HPDE6-E6E7 (cell line): ENCODE data around the gene NRXN3.
"Not testable (repeated sequence)": the region's sequence is repeated elsewhere in the genome, so short reads cannot be mapped to it uniquely, and the experiment has no call there.

Experiments
- DNase-seq: peaks from one replicate; pipeline ENCODE4 v3.0.0; 2011; ENCODE audit warnings: missing footprints; ENCODE audit errors: extremely low spot score

NRXN3 gene

GRCh38 chr14:79062226-79062625 is 892.1 kb downstream of the NRXN3 start:
- no peak for DNase-seq

GRCh38 chr14:79064214-79064613 is 894.0 kb downstream of the NRXN3 start:
- DNase-seq: no peak

- no peak for DNase-seq
These were observed 904.3 kb downstream of the NRXN3 start for GRCh38 chr14:79074510-79074909.

- no peak for DNase-seq
These were observed 906.3 kb downstream of the NRXN3 start for GRCh38 chr14:79076428-79076827.

- no peak for DNase-seq
These were observed 906.9 kb downstream of the NRXN3 start for GRCh38 chr14:79077096-79077495.

- DNase-seq: no peak
These were observed 909.9 kb downstream of the NRXN3 start for GRCh38 chr14:79080040-79080439.

- DNase-seq: no peak
These were observed 912.7 kb downstream of the NRXN3 start for GRCh38 chr14:79082883-79083282.

- no peak for DNase-seq
These were observed 913.2 kb downstream of the NRXN3 start for GRCh38 chr14:79083356-79083755.

GRCh38 chr14:79084861-79085260 is 914.7 kb downstream of the NRXN3 start:
- no peak for DNase-seq

- DNase-seq: no peak
These were observed 919.4 kb downstream of the NRXN3 start for GRCh38 chr14:79089576-79089975.

GRCh38 chr14:79090641-79091180 is 920.5 kb downstream of the NRXN3 start:
- DNase-seq: no peak

GRCh38 chr14:79091381-79091963 is 921.3 kb downstream of the NRXN3 start:
- DNase-seq: no peak

GRCh38 chr14:79093531-79093930 is 923.4 kb downstream of the NRXN3 start:
- no peak for DNase-seq

GRCh38 chr14:79094951-79095350 is 924.8 kb downstream of the NRXN3 start:
- no peak for DNase-seq

- no peak for DNase-seq
These were observed 926.6 kb downstream of the NRXN3 start for GRCh38 chr14:79096811-79097210.

GRCh38 chr14:79098324-79098723 is 928.2 kb downstream of the NRXN3 start:
- DNase-seq: no peak

- no peak for DNase-seq
These were observed 930.4 kb downstream of the NRXN3 start for GRCh38 chr14:79100578-79100977.

- DNase-seq: no peak
These were observed 931.2 kb downstream of the NRXN3 start for GRCh38 chr14:79101388-79101787.

GRCh38 chr14:79103764-79104163 is 933.6 kb downstream of the NRXN3 start:
- no peak for DNase-seq

GRCh38 chr14:79110564-79110963 is 940.4 kb downstream of the NRXN3 start:
- not testable (repeated sequence) for DNase-seq

- no peak for DNase-seq
These were observed 941.9 kb downstream of the NRXN3 start for GRCh38 chr14:79111987-79112501.

- no peak for DNase-seq
These were observed 947.4 kb downstream of the NRXN3 start for GRCh38 chr14:79117561-79117960.

GRCh38 chr14:79118291-79118690 is 948.1 kb downstream of the NRXN3 start:
- DNase-seq: no peak

GRCh38 chr14:79134361-79134760 is 964.2 kb downstream of the NRXN3 start:
- no peak for DNase-seq
